ENCODE data around the gene SND1.

SND1 gene

DNA sequence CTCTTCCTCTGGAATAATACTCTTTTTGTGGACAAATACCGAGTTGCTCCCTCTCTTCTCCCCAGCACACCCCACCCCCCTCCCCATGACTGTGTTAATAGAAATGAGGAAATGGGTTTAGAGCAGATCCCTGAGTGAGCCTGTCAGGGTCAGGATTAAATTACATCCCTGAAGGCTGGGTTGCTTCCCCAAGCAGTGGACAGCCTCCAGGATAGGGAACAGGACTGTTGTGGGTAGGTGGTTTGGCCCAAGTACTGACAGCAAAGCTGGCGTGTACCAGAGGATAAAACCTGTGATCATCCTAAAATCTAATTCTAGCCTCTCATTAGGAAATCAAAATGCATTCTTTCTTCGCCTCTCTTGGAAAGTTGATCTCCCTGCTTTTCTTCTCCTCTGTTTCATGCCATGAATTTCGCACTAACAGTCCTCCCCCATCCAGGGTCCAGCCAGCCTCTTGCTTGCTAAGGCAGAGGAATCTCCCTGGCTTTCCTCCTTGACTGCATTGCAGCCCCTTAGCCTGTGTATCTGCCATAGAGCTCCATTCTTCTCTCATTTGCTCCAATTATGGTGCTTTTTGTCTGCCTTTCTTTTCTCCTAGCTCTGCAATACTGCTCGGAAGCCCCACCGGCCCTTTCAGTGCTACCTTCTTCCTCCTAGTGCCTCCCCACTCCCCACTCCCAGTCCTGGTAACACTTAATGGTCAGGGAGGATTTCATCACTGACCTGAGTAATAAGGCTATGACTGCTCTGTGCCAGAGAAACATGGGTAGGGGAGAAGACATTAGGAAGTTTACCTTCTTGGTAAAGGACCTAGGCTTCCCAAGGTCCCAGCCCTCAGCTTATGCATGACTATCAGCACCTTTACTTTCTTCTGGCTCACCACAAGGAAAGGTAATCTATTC is 370.9 kb downstream of the SND1 start:
- no peaks in the 10 kb centered on the region for H3K9me3 Mint-ChIP-seq
- peaks cover 52% of the 10 kb centered on the region for H3K36me3 Mint-ChIP-seq (ENCODE audit: low read depth)
- H3K27me3 Mint-ChIP-seq: no peaks in the 10 kb centered on the region
- H3K4me3 Mint-ChIP-seq: no peak overlapping the region
- peaks cover 12% of the 10 kb centered on the region for H3K4me1 Mint-ChIP-seq (ENCODE audit: low read depth)
- H3K27ac Mint-ChIP-seq: no peak overlapping the region

GRCh38 chr7:128024151-128024550 is 372.2 kb downstream of the SND1 start:
- Mint-ChIP-seq H3K27me3 (no peaks in the 10 kb centered on the region), H3K27ac (no peak overlapping the region), H3K36me3 (ENCODE audit: low read depth) (peaks cover 51% of the 10 kb centered on the region), H3K4me1 (ENCODE audit: low read depth) (peaks cover 12% of the 10 kb centered on the region), H3K4me3 (no peak overlapping the region), H3K9me3 (no peaks in the 10 kb centered on the region)

DNA sequence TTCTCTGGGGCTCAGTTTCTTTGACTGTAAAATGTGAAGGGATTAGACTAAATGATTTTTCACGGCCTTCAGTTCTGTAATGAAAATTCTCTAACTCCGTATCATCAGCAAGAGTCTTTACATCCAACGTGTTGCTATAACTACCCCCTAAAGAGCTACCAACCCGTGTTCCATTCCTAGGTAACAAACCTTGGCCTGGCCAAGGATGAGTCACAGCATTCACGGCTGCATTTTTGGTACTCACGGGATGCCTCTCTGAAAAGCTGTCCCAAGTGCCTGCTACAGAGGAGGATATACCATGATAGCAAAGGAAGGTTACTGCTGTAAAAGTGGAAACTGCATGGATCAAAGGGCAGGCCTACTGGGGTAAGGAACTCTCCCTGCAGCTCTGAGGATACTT is 373.4 kb downstream of the SND1 start:
- Mint-ChIP-seq H3K36me3 (ENCODE audit: low read depth) (peaks cover 43% of the 10 kb centered on the region), H3K4me3 (no peak overlapping the region), H3K27ac (no peak overlapping the region), H3K9me3 (no peaks in the 10 kb centered on the region), H3K4me1 (ENCODE audit: low read depth) (peaks cover 16% of the 10 kb centered on the region), H3K27me3 (no peaks in the 10 kb centered on the region)

DNA sequence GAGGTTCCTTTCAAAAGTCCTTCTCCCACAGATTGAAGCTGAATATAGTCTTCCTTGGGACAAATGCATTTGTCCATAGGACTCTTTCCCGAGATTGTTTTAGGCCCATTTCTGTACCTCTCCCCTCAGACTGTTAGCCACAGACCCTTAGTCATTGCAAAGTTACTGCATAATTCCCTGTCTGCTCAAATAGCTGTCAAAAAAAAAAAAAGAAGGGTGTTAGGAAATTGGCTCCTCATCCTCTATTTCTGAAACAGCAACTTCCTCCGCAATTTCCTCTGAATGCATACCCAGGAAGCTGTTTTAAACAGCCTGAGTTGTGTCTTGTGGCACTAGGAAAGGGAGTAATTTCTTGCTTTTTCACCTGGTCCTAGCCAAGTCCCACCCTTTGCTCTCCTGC is 373.8 kb downstream of the SND1 start:
- peaks cover 39% of the 10 kb centered on the region for H3K36me3 Mint-ChIP-seq (ENCODE audit: low read depth)
- H3K4me1 Mint-ChIP-seq (ENCODE audit: low read depth): peaks cover 19% of the 10 kb centered on the region
- no peaks in the 10 kb centered on the region for H3K27me3 Mint-ChIP-seq
- no peaks in the 10 kb centered on the region for H3K9me3 Mint-ChIP-seq
- no peak overlapping the region for H3K27ac Mint-ChIP-seq
- no peak overlapping the region for H3K4me3 Mint-ChIP-seq

GRCh38 chr7:128026551-128026950 is 374.6 kb downstream of the SND1 start:
- Mint-ChIP-seq H3K27me3 (no peaks in the 10 kb centered on the region), H3K36me3 (ENCODE audit: low read depth) (peaks cover 33% of the 10 kb centered on the region), H3K4me3 (no peak overlapping the region), H3K9me3 (no peaks in the 10 kb centered on the region), H3K27ac (no peak overlapping the region), H3K4me1 (ENCODE audit: low read depth) (peaks cover 17% of the 10 kb centered on the region)

DNA sequence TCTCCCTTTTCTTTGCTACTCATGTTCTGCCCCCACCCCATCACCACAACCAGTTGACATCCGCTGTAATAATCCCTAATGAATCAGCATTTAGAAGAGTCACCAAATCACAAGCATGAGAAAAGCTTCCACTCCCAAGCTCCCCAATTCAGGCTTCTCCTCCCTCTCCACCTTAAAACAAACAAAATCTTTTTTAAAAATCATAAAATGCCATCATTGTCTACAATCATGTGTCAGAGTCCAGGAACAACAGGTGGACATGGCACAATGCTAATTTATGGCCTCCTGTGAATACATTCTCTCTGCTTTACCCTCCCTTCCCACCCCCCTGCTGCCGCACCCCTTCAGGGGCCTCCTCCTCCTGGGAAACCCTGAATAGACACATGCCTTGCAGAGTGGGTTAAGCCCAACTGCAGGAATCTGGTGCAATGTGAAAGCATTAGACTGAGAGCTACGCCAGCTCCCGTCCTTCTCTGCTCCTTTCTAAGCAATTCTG is 375.5 kb downstream of the SND1 start:
- Mint-ChIP-seq H3K27ac (no peak overlapping the region), H3K36me3 (ENCODE audit: low read depth) (peaks cover 26% of the 10 kb centered on the region), H3K9me3 (no peaks in the 10 kb centered on the region), H3K4me3 (no peak overlapping the region), H3K4me1 (ENCODE audit: low read depth) (peaks cover 15% of the 10 kb centered on the region), H3K27me3 (no peaks in the 10 kb centered on the region)

GRCh38 chr7:128029405-128029995 is 377.5 kb downstream of the SND1 start:
- H3K4me3 Mint-ChIP-seq: no peak overlapping the region
- H3K36me3 Mint-ChIP-seq (ENCODE audit: low read depth): peaks cover 17% of the 10 kb centered on the region
- H3K27ac Mint-ChIP-seq: no peak overlapping the region
- H3K27me3 Mint-ChIP-seq: no peaks in the 10 kb centered on the region
- peaks cover 15% of the 10 kb centered on the region for H3K4me1 Mint-ChIP-seq (ENCODE audit: low read depth)
- no peaks in the 10 kb centered on the region for H3K9me3 Mint-ChIP-seq

- H3K27me3 Mint-ChIP-seq: no peaks in the 10 kb centered on the region
- no peak overlapping the region for H3K27ac Mint-ChIP-seq
- peaks cover 17% of the 10 kb centered on the region for H3K36me3 Mint-ChIP-seq (ENCODE audit: low read depth)
- peak overlapping the region; percentile 54 for H3K4me3 Mint-ChIP-seq
- peaks cover 15% of the 10 kb centered on the region for H3K4me1 Mint-ChIP-seq (ENCODE audit: low read depth)
- no peaks in the 10 kb centered on the region for H3K9me3 Mint-ChIP-seq
These were observed 378.3 kb downstream of the SND1 start for GRCh38 chr7:128030263-128030653.

- no peak within 1 kb of the TSS for H3K27ac Mint-ChIP-seq
- H3K4me1 Mint-ChIP-seq (ENCODE audit: low read depth): peaks cover 18% of the 10 kb centered on the region
- H3K27me3 Mint-ChIP-seq: no peaks in the 10 kb centered on the region
- H3K9me3 Mint-ChIP-seq: no peaks in the 10 kb centered on the region
- peaks cover 17% of the 10 kb centered on the region for H3K36me3 Mint-ChIP-seq (ENCODE audit: low read depth)
- H3K4me3 Mint-ChIP-seq: peak within 1 kb of the TSS; percentile 78
These were observed 378.9 kb downstream of the SND1 start, which contains the start of gene LRRC4 for GRCh38 chr7:128030654-128031611. LRRC4 (minus strand) TSS chr7:128031437; CDS start chr7:128030640, 797 bp downstream.

DNA sequence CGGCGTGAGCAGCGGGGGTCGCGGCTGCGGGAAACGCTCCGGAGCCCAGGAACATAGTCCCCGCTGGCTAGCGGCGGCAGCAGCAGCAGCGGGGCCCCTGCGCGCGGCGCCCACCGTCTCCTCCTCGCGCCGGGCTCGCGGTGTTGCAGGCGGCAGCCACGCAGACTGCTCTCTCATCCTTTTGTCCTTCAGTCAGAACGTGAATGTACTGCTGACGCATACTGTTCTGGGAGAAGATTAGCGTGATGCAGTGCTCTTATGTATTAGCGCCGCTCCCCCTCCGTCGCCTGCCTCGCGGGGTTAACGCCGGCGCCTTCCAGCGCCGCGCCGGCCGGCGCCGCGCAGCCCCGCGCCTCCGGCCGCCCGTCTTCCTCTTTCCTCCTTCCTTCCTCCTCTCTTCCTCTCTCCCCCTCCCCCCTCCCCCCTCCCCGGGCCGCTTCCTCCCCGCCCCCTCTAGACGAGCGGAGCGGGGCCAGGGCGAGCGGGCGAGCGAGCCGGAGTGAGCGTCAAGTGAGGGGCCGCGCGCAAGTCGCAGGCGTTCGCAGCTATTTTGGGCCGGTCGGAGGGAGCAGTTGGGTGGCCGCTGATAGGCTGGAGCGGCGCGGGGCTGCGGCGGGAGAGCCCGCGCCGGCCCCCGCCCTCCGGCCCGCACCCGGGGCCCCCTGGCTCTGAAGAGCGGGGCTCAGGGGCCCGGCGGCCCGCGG is 380.1 kb downstream of the SND1 start:
- Mint-ChIP-seq H3K4me3 (peak overlapping the region; percentile 78), H3K9me3 (no peaks in the 10 kb centered on the region), H3K27me3 (no peaks in the 10 kb centered on the region), H3K36me3 (ENCODE audit: low read depth) (peaks cover 17% of the 10 kb centered on the region), H3K4me1 (ENCODE audit: low read depth) (peaks cover 20% of the 10 kb centered on the region), H3K27ac (no peak overlapping the region)

- H3K4me3 Mint-ChIP-seq: no peak overlapping the region
- no peak overlapping the region for H3K27ac Mint-ChIP-seq
- H3K27me3 Mint-ChIP-seq: no peaks in the 10 kb centered on the region
- H3K36me3 Mint-ChIP-seq (ENCODE audit: low read depth): peaks cover 13% of the 10 kb centered on the region
- no peaks in the 10 kb centered on the region for H3K9me3 Mint-ChIP-seq
- H3K4me1 Mint-ChIP-seq (ENCODE audit: low read depth): peaks cover 20% of the 10 kb centered on the region
These were observed 380.7 kb downstream of the SND1 start for GRCh38 chr7:128032605-128033235.

DNA sequence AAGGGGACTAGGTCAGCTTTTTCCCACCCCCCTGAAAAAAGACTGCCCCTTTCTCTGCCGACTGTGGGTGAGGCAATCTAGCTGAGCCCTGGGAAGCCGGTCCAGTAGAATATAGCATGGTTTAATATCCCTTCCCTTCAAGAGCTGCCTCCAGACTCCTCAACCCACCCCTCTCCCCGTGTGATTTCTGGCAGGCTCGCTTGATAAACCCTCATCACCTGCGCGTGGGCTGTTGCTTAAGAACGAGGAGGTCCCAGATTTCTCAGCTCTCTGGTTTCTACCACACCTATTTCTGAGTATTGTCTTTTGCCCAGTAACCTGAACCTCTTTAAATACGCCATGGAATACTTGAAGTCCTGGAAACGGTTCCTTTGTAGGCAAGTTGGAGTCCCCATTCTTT is 381.3 kb downstream of the SND1 start:
- Mint-ChIP-seq H3K27ac (no peak overlapping the region), H3K9me3 (no peaks in the 10 kb centered on the region), H3K36me3 (ENCODE audit: low read depth) (peaks cover 13% of the 10 kb centered on the region), H3K4me1 (ENCODE audit: low read depth) (peaks cover 21% of the 10 kb centered on the region), H3K27me3 (no peaks in the 10 kb centered on the region), H3K4me3 (no peak overlapping the region)

DNA sequence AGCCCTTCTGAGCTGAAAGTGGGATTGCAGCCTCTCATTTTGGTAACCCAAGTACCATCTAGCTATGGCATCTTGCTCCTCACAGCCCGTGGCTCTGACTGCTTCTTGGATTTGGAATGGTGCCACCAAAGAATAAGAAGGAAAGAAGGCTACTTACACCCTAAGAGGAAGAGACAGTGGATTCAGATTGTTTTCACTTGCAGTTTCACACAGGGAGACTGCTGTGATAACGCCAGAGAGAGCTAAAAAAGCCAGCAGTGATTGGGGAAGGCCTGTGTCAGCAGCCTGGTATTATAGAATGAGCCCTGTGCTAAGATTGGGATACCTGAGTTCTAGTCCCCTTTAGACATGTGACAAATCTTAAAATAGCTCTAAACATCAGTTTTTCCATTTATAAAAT is 382.8 kb downstream of the SND1 start:
- Mint-ChIP-seq H3K27ac (no peak overlapping the region), H3K4me1 (ENCODE audit: low read depth) (peaks cover 21% of the 10 kb centered on the region), H3K4me3 (no peak overlapping the region), H3K9me3 (no peaks in the 10 kb centered on the region), H3K27me3 (no peaks in the 10 kb centered on the region), H3K36me3 (ENCODE audit: low read depth) (no peaks in the 10 kb centered on the region)

GRCh38 chr7:128035712-128036111 is 383.7 kb downstream of the SND1 start:
- peaks cover 16% of the 10 kb centered on the region for H3K4me1 Mint-ChIP-seq (ENCODE audit: low read depth)
- no peaks in the 10 kb centered on the region for H3K9me3 Mint-ChIP-seq
- H3K27me3 Mint-ChIP-seq: no peaks in the 10 kb centered on the region
- no peak overlapping the region for H3K27ac Mint-ChIP-seq
- peaks cover 2% of the 10 kb centered on the region for H3K36me3 Mint-ChIP-seq (ENCODE audit: low read depth)
- no peak overlapping the region for H3K4me3 Mint-ChIP-seq

Measured in stimulated activated naive CD8-positive, alpha-beta T cell treated with anti-CD3 and anti-CD28 coated beads, Interleukin-15, Interleukin-2, amounts not matched to agents 100 ng/mL and 50 ng/mL, for 24 hours (primary cell).